ENCODE results near the gene CDK14. TPM values are rescaled to one million over a fixed set of nuclear protein-coding genes. Genes with fewer than 3 reads are reported as not detected.

Gene CDK14
- total and polyA plus RNA-seq, 10 of the 15 experiments (the other 5 are each of a cell fraction or from before 2014, with no cell fraction given) = 6.5 to 61.3 (median 24.2) TPM

GRCh38 chr7:90672210-90672609 is 76.1 kb downstream of the CDK14 start:
- no peak for DNase-seq (ENCODE audit: low read depth, low spot score)
- in situ Hi-C loops (cut with MboI) = no loop called here
- no peak for ATAC-seq
- no peak overlapping the region for H3K9ac ChIP-seq (ENCODE audit: control insufficient read depth, insufficient read depth, low read length)
- FAIRE-seq = no peak
- no peaks in the 10 kb centered on the region for H3K36me3 ChIP-seq (ENCODE audit: control insufficient read depth in 2 of 2, insufficient read depth in 2 of 2, low read length in 1 of 2)
- BruUV-seq (replicated peaks) = no TSS peak
- no peak overlapping the region for H3K27ac ChIP-seq (ENCODE audit: control insufficient read depth, insufficient read depth)
- ChIA-PET SMC1A (ENCODE audit: uncharacterized antibody, unreplicated experiment) (interaction anchor here (0.7 to 2.1 kb wide), 9 partner anchors 9 to 818 kb away, joined by 3 to 6 read pairs (median 4); no protein-coding TSS in a partner anchor), CTCF (interaction anchor here (1.1 to 3.5 kb wide), 4 partner anchors 10 to 412 kb away, joined by 3 to 13 read pairs (median 4); no protein-coding TSS in a partner anchor), RAD21 (ENCODE audit: unreplicated experiment) (interaction anchor here (0.7 to 1.2 kb wide), 2 partner anchors 29 to 35 kb away, joined by 3 to 5 read pairs; no protein-coding TSS in a partner anchor), POLR2A (interaction anchor here (1.5 to 1.9 kb wide), 2 partner anchors 9 to 12 kb away, joined by 5 to 6 read pairs; no protein-coding TSS in a partner anchor)
- no peak overlapping the region for H2AFZ ChIP-seq (ENCODE audit: control insufficient read depth, low read depth, low read length)
- H3K27me3 ChIP-seq (replicated peaks in 1 of 2; ENCODE audit: control insufficient read depth in 2 of 2, insufficient read depth in 2 of 2, low read length in 1 of 2) = no peaks in the 10 kb centered on the region
- no peak overlapping the region for H3K4me2 ChIP-seq (ENCODE audit: control insufficient read depth, insufficient read depth)
- peaks cover 6% of the 10 kb centered on the region; the same call in 1 of the 2 replicates for H3K4me1 ChIP-seq (ENCODE audit: control insufficient read depth, insufficient read depth, low read length)
- TF ChIP-seq ZBED1 (IDR thresholded peaks at IDR 0.05; ENCODE audit: borderline replicate concordance) (no peak), TCF7 (IDR thresholded peaks at IDR 0.05; ENCODE audit: borderline replicate concordance) (no peak), ZBTB40 (IDR thresholded peaks at IDR 0.05; ENCODE audit: borderline replicate concordance) (no peak)
- WGBS (ENCODE audit: insufficient coverage, insufficient replicate concordance, low lambda C conversion rate, missing lambda C conversion rate) = 77% methylated on average over 2 of the region's 2 CpGs
- no peaks in the 10 kb centered on the region for H4K20me1 ChIP-seq (ENCODE audit: control insufficient read depth, insufficient read depth)
- intact Hi-C loops (cut with micrococcal nuclease; ENCODE audit: unreplicated experiment) = no loop called here
- H3K79me2 ChIP-seq (ENCODE audit: control insufficient read depth, insufficient read depth, low read length) = no peaks in the 10 kb centered on the region; the same call in 1 of the 2 replicates
- H3K9me3 ChIP-seq (replicated peaks; ENCODE audit: control insufficient read depth, insufficient read depth, low read length) = no peaks in the 10 kb centered on the region
- no peak overlapping the region for H3K4me3 ChIP-seq

Data from GM12878 (cell line).